GM21381 (cell line): ENCODE measurements around the gene SDHA.
A peak's percentile ranks its signal among the peaks of the same experiment; 100 is the strongest.

Experiments
- ATAC-seq: cut with Tn5 transposase; IDR thresholded peaks from one replicate; pipeline ENCODE4 v1.9.1; 2021; ENCODE audit warnings: mild to moderate bottlenecking, moderate library complexity; ENCODE audit not compliant: unreplicated experiment

The SDHA gene

GRCh38 chr5:217494-218456 is at the start of gene SDHA, which contains the start of gene CCDC127:
Gene SDHA (plus strand): TSS chr5:218320. CDS start chr5:218356, 36 bp downstream.
Gene CCDC127 (minus strand): TSS chr5:218153. CDS start chr5:216849, 1,304 bp downstream.
- ATAC-seq = peak; percentile 75

- no peak for ATAC-seq
Measured at GRCh38 chr5:169071-169727, 48.9 kb upstream of the SDHA start.

- no peak for ATAC-seq
Measured at GRCh38 chr5:169728-170094, 48.4 kb upstream of the SDHA start.

GRCh38 chr5:170971-171800 is 46.9 kb upstream of the SDHA start:
- ATAC-seq = no peak

- ATAC-seq = no peak
Measured at GRCh38 chr5:171801-172331, 46.3 kb upstream of the SDHA start.

GRCh38 chr5:172421-172820 is 45.7 kb upstream of the SDHA start:
- ATAC-seq = no peak

- ATAC-seq = no peak
Measured at GRCh38 chr5:172841-173251, 45.3 kb upstream of the SDHA start.

- ATAC-seq = no peak
Measured at GRCh38 chr5:173392-174290, 44.5 kb upstream of the SDHA start.

- ATAC-seq = no peak
Measured at GRCh38 chr5:174291-174600, 43.9 kb upstream of the SDHA start.

GRCh38 chr5:174876-175465 is 43.1 kb upstream of the SDHA start:
- no peak for ATAC-seq

GRCh38 chr5:176296-176823 is 41.8 kb upstream of the SDHA start:
- no peak for ATAC-seq

GRCh38 chr5:178110-178509 is 40.0 kb upstream of the SDHA start:
- ATAC-seq = no peak

GRCh38 chr5:179401-179800 is 38.7 kb upstream of the SDHA start:
- no peak for ATAC-seq

- no peak for ATAC-seq
Measured at GRCh38 chr5:180286-180918, 37.7 kb upstream of the SDHA start.

GRCh38 chr5:181160-181559 is 37.0 kb upstream of the SDHA start:
- ATAC-seq = no peak

GRCh38 chr5:181566-181965 is 36.6 kb upstream of the SDHA start:
- ATAC-seq = no peak

- no peak for ATAC-seq
Measured at GRCh38 chr5:182126-182525, 36.0 kb upstream of the SDHA start.

GRCh38 chr5:184471-184870 is 33.6 kb upstream of the SDHA start:
- no peak for ATAC-seq
